NCI-H146 (cell line): ENCODE measurements around the gene STOML1.
"Not testable (repeated sequence)": the region's sequence is repeated elsewhere in the genome, so short reads cannot be mapped to it uniquely, and the experiment has no call there.

Experiments used
- DNase-seq: peaks from one replicate; lab custom pipeline; 2025; lab: John Stamatoyannopoulos, UW

STOML1 gene

DNA sequence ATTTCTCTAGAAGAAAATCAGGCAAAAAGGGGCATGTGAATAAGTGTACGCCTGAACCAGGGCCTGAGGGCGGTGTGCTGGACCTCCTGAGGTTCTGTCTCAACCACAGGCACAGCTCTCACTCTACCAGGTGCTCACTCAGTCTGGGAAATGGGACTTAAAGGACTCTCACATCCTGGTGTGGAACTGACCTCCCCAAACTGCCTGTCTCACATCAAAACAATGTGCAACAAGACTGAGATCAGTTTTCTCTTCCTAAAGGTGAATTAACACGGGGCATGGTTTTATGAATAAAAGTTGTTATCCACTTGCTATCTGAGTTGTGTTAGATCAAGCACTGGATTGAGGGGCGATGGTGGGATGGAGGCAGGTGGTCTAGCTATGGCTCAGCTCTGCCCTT, 4.8 kb downstream of the STOML1 start:
- no peak for DNase-seq

- DNase-seq, result no peak
Observed at GRCh38 chr15:73986776-73987056, 5.4 kb downstream of the STOML1 start.

DNA sequence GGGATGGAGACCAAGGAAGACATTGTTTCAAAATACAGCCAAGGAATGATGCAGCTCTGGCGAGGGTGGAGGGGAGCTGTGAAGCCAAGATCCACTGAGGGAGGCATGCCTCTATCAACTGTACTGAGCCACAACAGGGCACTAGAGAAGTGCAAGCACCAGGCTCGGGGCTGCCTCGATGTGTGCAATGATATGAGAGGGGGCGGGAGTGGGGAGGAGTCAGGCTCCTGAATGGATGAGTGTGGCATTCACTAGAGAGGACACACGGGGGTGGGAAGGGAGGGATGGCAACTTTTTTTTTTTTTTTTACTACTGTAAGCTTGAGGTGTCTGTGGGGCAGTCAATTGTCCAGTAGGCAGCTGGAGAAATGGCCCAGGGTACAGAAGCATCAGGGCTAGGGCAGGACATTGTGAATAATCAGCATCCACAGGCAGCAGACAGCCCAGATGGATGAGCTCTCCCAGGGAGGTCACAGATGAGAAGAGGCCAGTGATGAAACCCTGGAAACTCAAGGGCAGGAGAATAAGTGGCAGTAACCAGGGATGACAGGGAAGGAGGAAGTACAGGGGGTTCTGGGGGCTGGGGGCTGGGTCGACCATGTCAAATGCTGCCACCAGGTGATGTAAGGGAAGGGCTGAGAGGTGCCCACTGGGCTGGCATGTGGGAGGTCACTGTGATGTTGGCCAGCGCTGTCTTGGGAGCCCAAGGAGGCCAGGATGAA, 5.9 kb downstream of the STOML1 start:
- DNase-seq, result no peak

DNA sequence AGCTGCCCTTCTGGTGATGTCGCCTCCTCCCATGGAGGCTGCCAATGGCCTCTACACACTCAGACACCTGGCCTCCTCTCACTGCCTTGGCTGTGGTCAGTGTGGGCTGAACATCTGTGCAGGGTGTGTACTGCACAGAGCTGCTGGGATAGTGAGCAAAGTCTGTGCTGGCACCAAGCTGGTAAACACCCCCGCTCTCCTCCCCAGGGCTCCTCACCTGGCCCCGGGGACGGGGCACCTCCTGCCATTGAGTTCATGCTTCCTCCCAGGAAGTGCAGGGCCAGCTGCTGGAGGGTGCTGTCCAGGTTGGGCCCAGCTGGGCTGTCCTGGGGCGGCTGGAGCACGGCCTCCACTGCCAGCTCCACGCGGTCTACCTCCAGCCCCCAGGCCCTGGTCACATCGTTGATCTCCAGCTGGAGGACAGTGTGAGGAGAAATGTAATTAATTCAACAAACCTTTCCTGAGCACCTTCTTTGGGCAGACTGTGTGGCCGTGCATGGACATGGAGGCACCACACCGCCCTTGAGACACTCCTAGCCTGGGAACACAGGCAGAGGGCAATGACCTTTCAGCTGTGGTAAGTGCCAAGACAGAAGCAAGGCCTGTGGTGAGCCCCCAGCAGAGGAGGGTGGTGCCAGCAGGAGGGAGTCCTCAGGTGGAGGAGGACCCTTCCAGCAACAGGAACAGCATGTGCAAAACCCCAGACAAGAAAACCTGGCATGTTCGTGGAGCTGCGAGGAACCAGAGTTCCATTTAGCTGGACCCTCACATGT, 6.8 kb downstream of the STOML1 start:
- no peak for DNase-seq

GRCh38 chr15:73984208-73984979, 7.7 kb downstream of the STOML1 start:
- no peak for DNase-seq

DNA sequence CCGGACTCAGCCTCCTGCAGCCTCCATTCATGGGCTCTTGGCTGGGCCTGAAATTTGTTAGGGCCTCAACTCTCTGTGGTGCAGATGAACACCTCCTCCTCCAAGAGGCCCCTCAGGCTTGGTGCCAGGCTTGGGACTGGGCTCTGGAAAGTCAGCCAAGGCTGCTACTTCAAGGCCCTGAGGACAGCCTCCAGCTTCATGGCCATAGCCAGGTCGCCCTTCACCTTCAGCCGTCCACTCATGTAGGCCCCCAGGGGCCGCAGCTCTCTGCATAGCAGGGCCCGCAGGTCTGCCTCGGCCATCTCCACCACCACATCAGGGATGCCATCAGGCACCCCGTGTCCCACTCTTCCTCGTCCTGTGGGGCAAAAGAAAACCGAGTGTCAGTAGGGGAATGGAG, 8.3 kb downstream of the STOML1 start:
- no peak for DNase-seq

DNA sequence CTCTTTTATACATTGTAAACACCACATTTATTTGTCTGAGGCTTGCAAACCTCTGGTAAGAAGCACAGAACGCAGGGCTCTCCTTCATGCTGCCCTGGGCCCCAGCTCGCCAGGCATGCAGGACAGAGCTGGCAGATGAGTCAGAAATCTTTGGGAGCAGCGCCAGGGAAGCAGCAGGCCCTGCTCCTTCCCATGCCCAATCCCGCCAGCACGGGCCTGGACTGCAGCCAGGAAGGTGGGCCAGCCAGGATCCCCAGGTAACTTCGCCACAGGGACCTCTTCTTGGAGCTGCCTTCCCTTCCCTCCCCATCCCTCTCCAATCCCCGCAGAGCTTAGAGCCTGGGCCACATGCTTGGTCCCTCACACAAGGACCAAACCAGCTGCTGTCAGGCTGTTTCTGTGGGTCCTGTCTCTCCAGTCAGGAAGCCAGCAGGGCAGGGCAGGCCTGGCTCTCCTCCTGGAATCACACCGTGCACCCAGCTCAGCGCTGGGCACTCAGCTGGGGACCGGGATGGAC, 8.8 kb downstream of the STOML1 start:
- no peak for DNase-seq

GRCh38 chr15:73982222-73982962, 9.7 kb downstream of the STOML1 start:
- DNase-seq, result no peak

DNA sequence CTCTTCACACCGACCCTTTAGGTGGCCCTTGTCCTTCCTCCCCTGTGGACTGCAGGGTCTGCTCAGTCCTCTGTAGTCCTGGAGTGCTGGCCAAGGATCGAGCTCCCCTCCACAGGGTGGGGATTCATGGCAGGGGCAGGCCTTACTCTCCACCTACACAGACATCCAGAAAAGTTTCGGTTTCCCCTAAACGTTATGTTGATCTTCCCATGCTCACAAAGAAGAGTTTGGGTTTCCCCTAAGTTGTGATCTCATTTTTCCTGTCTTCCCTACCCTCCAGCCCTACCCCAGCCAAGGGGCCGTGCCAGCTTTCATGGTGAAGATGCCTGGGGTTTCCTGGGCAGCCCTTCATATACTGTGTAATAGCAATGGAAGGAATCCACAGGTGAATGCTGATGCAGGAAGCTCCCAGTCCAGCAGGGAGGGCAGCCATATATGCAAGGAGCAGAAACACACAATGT, 10.3 kb downstream of the STOML1 start:
- DNase-seq, result no peak

- DNase-seq, result no peak
Observed at GRCh38 chr15:73979636-73980035, 12.5 kb downstream of the STOML1 start.

DNA sequence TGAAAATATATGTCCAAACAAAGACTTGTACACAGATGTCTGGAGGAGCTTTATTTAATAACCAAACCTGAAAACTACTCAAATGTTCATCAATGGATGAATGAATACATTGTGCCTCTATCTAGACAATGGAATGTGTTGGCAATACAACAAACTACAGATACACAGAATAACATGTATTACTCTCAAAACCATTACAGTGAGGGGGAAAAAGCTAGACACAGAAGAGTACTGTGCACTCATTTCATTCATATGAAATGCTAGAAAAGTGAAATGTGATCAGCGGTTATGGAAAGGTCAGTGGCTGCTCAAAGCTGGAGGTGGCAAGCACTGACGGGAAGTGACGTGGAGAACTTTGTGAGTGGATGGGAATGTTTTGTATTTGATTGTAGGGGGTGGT, 13.2 kb downstream of the STOML1 start:
- DNase-seq, result no peak

GRCh38 chr15:73975440-73976125, 16.5 kb downstream of the STOML1 start:
- DNase-seq, result peak; percentile 19

DNA sequence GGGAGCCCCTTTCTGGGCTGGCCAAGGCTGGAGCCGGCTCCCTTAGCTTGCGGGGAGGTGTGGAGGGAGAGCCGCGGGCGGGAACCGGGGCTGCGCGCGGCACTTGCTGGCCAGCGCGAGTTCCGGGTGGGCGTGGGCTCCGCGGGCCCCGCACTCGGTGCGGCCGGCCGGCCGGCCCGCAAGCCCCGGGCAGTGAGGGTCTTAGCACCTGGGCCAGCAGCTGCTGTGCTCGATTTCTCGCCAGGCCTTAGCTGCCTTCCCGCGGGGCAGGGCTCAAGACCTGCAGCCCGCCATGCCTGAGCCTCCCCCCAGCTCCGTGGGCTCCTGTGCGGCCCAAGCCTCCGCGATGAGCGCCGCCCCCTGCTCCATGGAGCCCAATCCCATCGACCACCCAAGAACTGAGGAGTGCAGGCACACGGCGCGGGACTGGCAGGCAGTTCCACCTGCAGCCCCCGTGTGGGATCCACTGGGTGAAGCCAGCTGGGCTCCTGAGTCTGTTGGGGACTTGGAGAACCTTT, 18.4 kb downstream of the STOML1 start:
- not testable (repeated sequence) for DNase-seq

DNA sequence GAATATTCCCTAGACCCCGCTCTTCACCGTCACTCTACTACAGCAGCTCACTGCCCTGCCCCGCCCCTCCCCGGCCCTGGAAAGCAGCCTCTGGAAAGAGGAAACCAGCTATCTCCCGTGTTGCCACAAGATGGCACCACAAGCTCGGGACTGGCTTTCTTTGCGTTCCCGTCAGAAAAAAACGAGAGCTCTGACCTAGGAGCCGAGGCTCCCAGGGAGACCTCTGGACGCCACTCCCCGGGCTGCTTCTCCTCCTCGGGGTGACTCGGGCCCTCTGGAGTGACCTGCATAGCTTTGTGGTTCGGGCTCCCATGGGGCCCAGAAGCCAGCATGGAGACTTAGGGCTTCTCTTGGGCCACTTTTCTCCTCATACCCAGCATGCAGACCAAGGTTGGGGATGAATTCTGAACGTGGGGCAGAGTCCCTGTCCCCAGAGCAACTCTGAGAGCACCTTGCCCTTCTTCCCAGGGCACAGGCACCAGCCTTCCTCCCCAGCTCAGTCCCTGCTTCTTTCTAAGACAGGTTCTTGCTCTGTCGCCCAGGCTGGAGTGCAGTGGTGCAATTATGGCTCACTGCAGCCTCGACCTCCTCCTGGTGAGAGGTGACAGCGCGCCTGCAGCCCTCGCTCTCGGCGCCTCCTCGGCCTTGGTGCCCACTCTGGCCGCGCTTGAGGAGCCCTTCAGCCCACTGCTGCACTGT, 19.0 kb downstream of the STOML1 start:
- DNase-seq, result peak; percentile 78

DNA sequence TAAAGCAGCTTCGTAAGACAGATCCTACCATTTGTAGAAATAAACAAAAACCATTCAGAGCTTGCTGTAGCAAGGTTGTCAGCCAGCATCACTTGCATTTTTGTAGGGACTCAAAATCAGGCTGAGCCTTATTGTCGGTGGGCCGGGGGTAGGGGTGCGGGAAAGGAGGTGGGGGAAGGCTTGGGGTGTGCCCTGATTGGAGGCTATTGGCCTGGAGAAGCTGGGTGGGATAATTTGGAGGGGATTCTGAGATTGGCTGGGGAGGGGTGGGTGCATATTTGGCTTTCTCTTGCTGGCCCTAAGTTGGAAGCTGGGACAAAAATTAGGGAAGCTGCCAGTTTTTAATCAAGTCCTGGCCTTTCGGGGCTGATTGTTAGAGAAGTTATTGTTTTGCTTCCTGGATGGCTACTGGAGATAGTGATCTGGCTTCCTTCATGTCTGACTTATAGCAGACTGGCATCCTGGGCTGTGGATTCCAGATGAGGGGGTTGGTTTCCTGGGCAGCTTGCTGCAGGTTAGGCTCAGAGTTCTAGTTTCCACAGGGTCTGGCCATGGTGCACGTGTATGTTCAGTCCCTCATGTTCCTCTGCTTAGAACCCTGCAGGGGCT, 22.8 kb downstream of the STOML1 start:
- no peak for DNase-seq

- DNase-seq, result no peak
Observed at GRCh38 chr15:73968461-73968860, 23.6 kb downstream of the STOML1 start.

- peak; percentile 2 for DNase-seq
Observed at GRCh38 chr15:73965758-73966113, 26.4 kb downstream of the STOML1 start.

- peak; percentile 14 for DNase-seq
Observed at GRCh38 chr15:73965094-73965757, 26.9 kb downstream of the STOML1 start.

DNA sequence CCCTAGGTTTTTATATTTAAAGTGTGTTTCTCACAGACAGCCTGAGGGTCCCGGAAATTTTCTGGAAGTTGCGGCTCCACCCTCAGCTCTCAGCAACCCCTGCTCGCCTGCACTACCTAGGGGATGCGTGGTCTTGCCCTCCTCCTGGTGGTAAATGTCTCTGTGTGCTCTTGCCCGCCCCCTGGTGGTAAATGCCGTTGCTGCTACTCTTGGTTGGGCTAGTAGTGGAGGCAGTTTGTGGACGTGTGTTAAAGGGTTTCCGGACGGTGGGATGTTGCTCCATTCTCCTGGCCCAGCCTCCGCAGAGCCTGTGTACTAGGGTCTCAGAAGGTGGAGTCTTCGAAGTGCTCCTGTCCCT, 27.4 kb downstream of the STOML1 start:
- DNase-seq, result peak; percentile 71

DNA sequence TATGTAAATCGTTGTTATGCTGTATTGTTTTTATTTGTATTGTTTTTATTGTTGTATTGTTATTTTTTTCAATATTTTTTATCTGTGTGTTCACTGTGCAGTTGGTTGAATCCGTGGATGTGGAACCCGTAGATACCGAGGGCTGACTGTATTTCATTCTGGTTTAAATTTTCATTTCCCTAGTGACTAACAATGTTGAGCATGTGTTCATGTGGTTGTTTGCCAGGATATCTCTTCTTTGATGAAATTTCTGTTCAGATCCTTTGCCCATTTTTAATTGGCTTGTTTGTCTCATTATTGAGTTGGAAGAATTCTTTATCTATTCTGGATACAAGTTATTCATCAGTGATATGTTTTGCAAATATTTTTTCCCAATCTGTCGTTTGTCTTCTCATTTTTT, 29.7 kb downstream of the STOML1 start:
- DNase-seq, result no peak
